Renal pelvis (tissue), 12 donors: ENCODE measurements around the gene DCP1B. TPM values are rescaled to one million over a fixed set of nuclear protein-coding genes. Genes with fewer than 3 reads are reported as not detected.
A peak's percentile ranks its signal among the peaks of the same experiment; 100 is the strongest.

Experiments used
- DNase-seq: peaks from one replicate; pipeline ENCODE4 v3.0.0-alpha.2; 2013
- long read RNA-seq, 16 experiments: transcript quantifications; one replicate each; lab custom pipeline, GENCODE V29; 2026
- polyA plus RNA-seq, 3 donors: library from polyadenylated mRNA; unstranded; fragments of 120-200 nt; gene quantifications; one replicate each; pipeline ENCODE4 v1.2.1, GENCODE V29; 2013; ENCODE audit not compliant: insufficient read length in 3 of 3

Gene DCP1B
- 10 to 100 TPM; 28.1 to 29.4 (median 28.3) TPM for polyA plus RNA-seq
- long read RNA-seq, donor 1, transcript DCP1B-201 (9 exons, 2,086 nt), result major isoform, 7 of 7 reads
- long read RNA-seq, donor 1, partial matches to known transcripts, result 0 of 7 reads
- long read RNA-seq, donor 1, other reads (novel, unspliced or antisense), result 0 of 7 reads
- long read RNA-seq, donor 2, transcript DCP1B-201 (9 exons, 2,086 nt), result major isoform, 8 of 8 reads
- long read RNA-seq, donor 2, partial matches to known transcripts, result 0 of 8 reads
- long read RNA-seq, donor 2, other reads (novel, unspliced or antisense), result 0 of 8 reads
- long read RNA-seq, donor 3, partial matches to known transcripts, result 7 of 11 reads
- long read RNA-seq, donor 3, other reads (novel, unspliced or antisense), result 0 of 11 reads
- long read RNA-seq, donor 4, partial matches to known transcripts, result 0 of 5 reads
- long read RNA-seq, donor 4, other reads (novel, unspliced or antisense), result 0 of 5 reads
- long read RNA-seq, donor 5, partial matches to known transcripts, result 5 of 7 reads
- long read RNA-seq, donor 5, other reads (novel, unspliced or antisense), result 0 of 7 reads
- long read RNA-seq, donor 6, partial matches to known transcripts, result 9 of 12 reads
- long read RNA-seq, donor 6, other reads (novel, unspliced or antisense), result 0 of 12 reads
- long read RNA-seq, donor 7, transcript DCP1B-202 (3 exons, 2,231 nt), result major isoform, 5 of 47 reads
- long read RNA-seq, donor 7, transcript DCP1B-201 (9 exons, 2,086 nt), result major isoform, 5 of 47 reads
- long read RNA-seq, donor 7, partial matches to known transcripts, result 37 of 47 reads
- long read RNA-seq, donor 7, other reads (novel, unspliced or antisense), result 0 of 47 reads
- long read RNA-seq, donor 8, partial matches to known transcripts, result 0 of 2 reads
- long read RNA-seq, donor 8, other reads (novel, unspliced or antisense), result 0 of 2 reads
- long read RNA-seq, donor 9, transcript DCP1B-201 (9 exons, 2,086 nt), result major isoform, 5 of 21 reads
- long read RNA-seq, donor 9, partial matches to known transcripts, result 13 of 21 reads
- long read RNA-seq, donor 9, other reads (novel, unspliced or antisense), result 0 of 21 reads
- long read RNA-seq, donor 10, partial matches to known transcripts, result 6 of 13 reads
- long read RNA-seq, donor 10, other reads (novel, unspliced or antisense), result 0 of 13 reads
- long read RNA-seq, donor 11, partial matches to known transcripts, result 8 of 13 reads
- long read RNA-seq, donor 11, other reads (novel, unspliced or antisense), result 0 of 13 reads
- long read RNA-seq, donor 12, transcript DCP1B-201 (9 exons, 2,086 nt), result major isoform, 7 of 9 reads
- long read RNA-seq, donor 12, partial matches to known transcripts, result 0 of 9 reads
- long read RNA-seq, donor 12, other reads (novel, unspliced or antisense), result 0 of 9 reads
- long read RNA-seq, donor 13, partial matches to known transcripts, result 0 of 3 reads
- long read RNA-seq, donor 13, other reads (novel, unspliced or antisense), result 0 of 3 reads
- long read RNA-seq, donor 14, result 0 reads
- long read RNA-seq, donor 15, partial matches to known transcripts, result 13 of 20 reads
- long read RNA-seq, donor 15, other reads (novel, unspliced or antisense), result 0 of 20 reads
- long read RNA-seq, donor 16, transcript DCP1B-201 (9 exons, 2,086 nt), result major isoform, 7 of 23 reads
- long read RNA-seq, donor 16, partial matches to known transcripts, result 13 of 23 reads
- long read RNA-seq, donor 16, other reads (novel, unspliced or antisense), result 0 of 23 reads

- peak; percentile 96 for DNase-seq
These were observed at the start of gene DCP1B for GRCh38 chr12:2004113-2004929. Gene DCP1B (minus strand): TSS chr12:2004457. CDS start chr12:2004431, 26 bp downstream.

- DNase-seq, result no peak
These were observed 49.4 kb upstream of the DCP1B start for GRCh38 chr12:2053691-2054090.

GRCh38 chr12:2052826-2053678, 48.8 kb upstream of the DCP1B start, which contains the start of gene CACNA1C:
Gene CACNA1C (plus strand): TSS chr12:2052987. CDS start chr12:2053563, 576 bp downstream.
- DNase-seq, result peak; percentile 66

- DNase-seq, result no peak
These were observed 47.7 kb upstream of the DCP1B start for GRCh38 chr12:2051700-2052621.

- no peak for DNase-seq
These were observed 45.6 kb upstream of the DCP1B start for GRCh38 chr12:2049604-2050540.

GRCh38 chr12:2047752-2048151, 43.5 kb upstream of the DCP1B start:
- DNase-seq, result no peak

GRCh38 chr12:2046957-2047356, 42.7 kb upstream of the DCP1B start:
- DNase-seq, result no peak

- DNase-seq, result no peak
These were observed 39.9 kb upstream of the DCP1B start for GRCh38 chr12:2044165-2044564.

- no peak for DNase-seq
These were observed 38.8 kb upstream of the DCP1B start for GRCh38 chr12:2043054-2043453.

GRCh38 chr12:2039034-2039433, 34.8 kb upstream of the DCP1B start:
- no peak for DNase-seq

- no peak for DNase-seq
These were observed 31.3 kb upstream of the DCP1B start for GRCh38 chr12:2035431-2036055.

GRCh38 chr12:2034633-2035430, 30.6 kb upstream of the DCP1B start:
- peak; percentile 85 for DNase-seq

- no peak for DNase-seq
These were observed 28.2 kb upstream of the DCP1B start for GRCh38 chr12:2032506-2032905.

GRCh38 chr12:2029851-2030250, 25.6 kb upstream of the DCP1B start:
- no peak for DNase-seq

GRCh38 chr12:2027351-2027750, 23.1 kb upstream of the DCP1B start:
- DNase-seq, result peak; percentile 24
